HG02759 (cell line): ENCODE measurements around the gene MEPCE.
A peak's percentile ranks its signal among the peaks of the same experiment; 100 is the strongest.

Experiments used
- ATAC-seq: cut with Tn5 transposase; IDR thresholded peaks from one replicate; pipeline ENCODE4 v1.9.1; 2021; ENCODE audit warnings: mild to moderate bottlenecking, moderate library complexity; ENCODE audit not compliant: unreplicated experiment

The MEPCE gene

DNA sequence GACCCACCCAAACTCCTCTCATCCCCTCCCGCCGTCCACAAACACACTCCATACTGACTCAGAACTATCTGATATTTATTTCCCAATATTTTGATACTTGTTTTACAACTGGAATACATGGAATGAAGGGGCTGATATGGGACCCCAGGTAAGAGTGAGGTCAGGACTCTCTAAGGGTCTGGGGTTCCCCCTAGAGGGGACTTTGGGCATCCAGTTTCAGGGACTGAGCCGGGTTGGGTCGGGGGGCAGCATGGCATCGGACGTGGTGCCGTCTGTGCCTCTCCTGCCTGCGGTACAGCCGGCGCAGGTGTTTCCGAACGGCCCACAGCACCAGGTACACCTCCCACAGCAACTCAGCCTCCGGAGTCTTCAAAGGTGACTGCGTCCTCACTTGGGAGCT is 26.9 kb downstream of the MEPCE start:
- no peak for ATAC-seq

- ATAC-seq: no peak
Observed at GRCh38 chr7:100457033-100457432, 27.4 kb downstream of the MEPCE start.

- no peak for ATAC-seq
Observed at GRCh38 chr7:100464210-100464660, 34.6 kb downstream of the MEPCE start, which contains the start of gene SPACDR. SPACDR (minus strand) TSS chr7:100464260; CDS start chr7:100464025, 235 bp downstream.

GRCh38 chr7:100464791-100465190 is 35.2 kb downstream of the MEPCE start:
- ATAC-seq: no peak

DNA sequence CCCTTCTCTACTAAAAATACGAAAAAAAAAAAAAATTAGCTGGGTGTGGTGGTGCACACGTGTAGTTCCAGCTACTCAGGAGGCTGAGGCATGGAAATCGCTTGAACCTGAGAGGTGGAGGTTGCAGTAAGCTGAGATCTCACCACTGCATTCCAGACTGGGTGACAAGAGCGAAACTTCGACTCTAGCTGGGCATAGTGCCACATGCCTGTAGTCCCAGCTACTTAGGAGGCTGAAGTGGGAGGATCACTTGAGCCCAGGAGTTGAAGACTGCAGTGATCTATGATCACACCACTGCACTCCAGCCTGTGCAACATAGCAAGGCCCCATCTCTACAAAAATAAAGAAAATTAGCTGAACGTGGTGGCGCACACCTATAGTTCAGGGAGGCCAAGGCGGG is 35.7 kb downstream of the MEPCE start:
- ATAC-seq: no peak

GRCh38 chr7:100465702-100466311 is 36.2 kb downstream of the MEPCE start:
- no peak for ATAC-seq

GRCh38 chr7:100466653-100467605 is 37.3 kb downstream of the MEPCE start:
- ATAC-seq: no peak

DNA sequence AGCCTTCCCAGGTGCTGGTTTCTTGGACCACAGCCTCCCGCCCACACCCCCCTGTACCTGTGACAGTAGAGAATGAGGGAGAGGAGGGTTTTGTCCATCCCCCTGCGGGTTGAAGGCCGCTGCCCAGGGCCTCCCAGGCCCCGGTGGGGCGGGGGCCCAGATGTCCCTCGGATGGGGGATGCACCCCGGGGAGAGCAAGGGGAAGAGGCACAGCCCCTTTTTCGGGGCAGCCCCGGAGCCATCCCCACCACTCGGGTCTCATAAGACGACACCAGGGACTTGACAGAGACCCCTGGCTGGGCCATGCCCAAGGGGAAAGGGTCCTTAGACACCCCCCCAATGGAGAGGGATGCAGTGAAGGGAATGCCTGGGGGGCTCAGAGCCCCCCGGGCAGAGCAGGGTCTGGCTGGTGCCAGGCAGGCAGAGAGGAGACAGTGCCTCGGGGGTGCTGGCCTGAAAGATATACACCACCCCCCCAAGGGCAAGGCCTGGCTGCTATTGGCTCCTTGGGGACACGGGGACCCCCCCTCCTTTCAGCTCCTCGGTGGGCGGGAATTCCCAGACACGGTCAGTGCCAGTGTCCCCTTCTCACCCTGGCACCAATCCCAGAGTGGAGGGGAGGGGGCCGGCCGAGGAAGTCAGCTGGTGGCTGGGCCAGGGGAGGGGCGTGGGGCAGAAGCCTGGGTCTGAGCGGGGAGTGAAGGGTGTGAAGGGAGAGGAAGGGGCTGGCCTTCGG is 38.2 kb downstream of the MEPCE start:
- no peak for ATAC-seq

- peak; percentile 72 for ATAC-seq
Observed at GRCh38 chr7:100469227-100470044, 39.8 kb downstream of the MEPCE start.

- no peak for ATAC-seq
Observed at GRCh38 chr7:100471021-100471420, 41.4 kb downstream of the MEPCE start.

DNA sequence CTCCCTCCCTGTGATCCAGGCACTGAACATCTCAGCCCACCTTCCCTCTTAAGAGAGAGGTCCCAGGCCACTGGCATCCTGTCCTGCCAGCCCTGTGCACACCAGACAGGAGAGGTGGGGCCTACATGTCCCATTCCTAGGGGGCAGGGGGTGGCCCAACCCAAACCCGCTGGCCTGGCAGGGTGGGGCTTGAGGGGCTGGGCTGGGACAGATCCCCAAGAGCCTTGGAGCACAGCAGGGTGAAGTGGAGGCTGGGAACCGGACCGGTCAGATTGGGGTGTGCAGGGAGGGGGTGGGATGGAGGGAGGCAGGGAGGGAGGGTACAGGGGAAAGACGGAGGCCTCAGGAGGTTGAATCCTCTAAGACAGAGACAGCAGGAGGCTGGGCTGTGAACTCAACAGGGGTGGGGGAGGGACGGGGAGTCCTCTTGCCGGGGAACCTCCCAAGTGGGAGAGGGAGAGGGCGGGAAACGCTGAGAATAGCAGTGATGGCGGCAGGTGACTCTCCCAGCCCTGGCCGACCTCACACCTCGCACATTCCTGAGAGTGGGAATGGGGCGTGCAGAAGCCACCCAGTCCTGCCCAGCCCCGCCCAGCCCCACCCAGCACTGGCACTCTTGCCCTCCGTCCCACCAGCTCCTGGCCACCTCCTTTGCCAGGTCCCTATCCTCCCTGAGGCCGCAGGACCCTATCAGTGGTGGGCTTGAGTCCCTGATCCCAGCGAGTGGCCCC is 42.7 kb downstream of the MEPCE start:
- no peak for ATAC-seq

DNA sequence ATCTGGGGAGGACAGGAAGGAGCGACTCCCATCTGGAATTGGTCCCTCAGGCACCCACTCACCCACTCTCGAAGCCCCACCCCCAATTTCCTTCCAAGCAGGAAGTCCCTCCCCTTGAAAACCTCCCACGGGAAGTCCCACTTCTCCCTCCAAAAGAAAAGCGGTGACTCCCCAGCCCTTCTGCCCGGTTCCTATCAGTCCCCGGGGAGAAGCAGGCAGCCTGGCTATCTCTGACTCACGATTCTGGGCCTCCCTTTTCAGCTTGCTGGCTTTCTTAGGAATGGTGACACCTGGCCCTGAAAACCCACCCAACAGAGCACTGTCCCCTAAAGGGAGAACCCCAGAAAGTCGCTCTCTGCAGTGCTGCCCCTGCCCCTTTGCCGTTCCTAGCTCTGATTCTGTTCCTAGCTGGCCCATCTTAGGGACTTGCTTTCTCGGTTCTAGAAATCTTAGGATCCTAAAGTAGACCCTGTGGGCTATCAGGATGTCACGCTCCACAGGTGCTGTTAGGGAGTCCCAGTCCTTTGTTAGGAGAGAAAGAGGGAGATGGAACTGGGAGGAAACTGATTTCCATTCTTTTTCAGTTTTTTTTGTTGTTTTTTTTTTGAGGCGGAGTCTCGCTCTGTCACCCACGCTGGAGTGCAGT is 43.3 kb downstream of the MEPCE start:
- no peak for ATAC-seq

DNA sequence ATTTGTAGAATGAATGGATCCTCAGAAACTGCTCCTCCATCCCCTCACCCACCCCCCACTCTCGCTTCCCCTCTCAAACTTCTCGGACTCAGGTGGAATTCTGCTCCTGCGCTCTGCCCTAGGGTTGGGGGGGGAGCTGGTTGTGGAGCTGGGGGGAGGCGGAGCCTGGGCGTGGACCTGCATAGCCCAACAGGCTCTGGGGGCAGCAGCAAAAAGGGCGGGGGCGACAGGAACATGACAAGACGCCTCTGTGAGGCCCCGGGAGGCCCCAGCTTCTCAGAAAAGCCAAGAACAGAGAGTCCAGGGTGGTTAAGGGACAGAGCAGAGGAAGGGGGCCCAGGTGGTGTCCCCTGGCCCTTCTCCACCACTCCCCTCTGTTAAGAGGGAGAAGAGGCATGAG is 45.9 kb downstream of the MEPCE start:
- no peak for ATAC-seq

- ATAC-seq: no peak
Observed at GRCh38 chr7:100476101-100476780, 46.6 kb downstream of the MEPCE start.

- ATAC-seq: no peak
Observed at GRCh38 chr7:100476903-100477870, 47.6 kb downstream of the MEPCE start.

DNA sequence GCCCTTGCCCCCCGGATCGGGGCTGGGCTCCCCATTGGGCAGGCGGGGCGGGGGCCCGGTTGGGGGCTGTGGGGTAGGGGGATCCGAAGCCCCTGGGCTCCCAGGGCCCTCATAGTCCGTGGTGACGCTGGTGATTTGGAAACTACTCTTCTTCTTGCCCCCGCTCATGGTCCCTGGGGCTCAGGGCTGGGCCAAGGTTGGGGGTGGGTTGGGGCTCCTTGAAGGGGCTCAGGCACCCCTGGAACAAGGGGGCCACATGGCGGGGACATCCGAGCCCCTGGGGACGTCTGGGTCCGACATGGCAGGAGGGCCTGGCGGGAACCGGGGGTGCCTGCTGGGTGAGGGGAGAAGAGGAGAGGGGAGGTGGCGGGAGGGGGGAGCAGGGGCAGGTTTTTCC is 48.2 kb downstream of the MEPCE start:
- ATAC-seq: no peak

DNA sequence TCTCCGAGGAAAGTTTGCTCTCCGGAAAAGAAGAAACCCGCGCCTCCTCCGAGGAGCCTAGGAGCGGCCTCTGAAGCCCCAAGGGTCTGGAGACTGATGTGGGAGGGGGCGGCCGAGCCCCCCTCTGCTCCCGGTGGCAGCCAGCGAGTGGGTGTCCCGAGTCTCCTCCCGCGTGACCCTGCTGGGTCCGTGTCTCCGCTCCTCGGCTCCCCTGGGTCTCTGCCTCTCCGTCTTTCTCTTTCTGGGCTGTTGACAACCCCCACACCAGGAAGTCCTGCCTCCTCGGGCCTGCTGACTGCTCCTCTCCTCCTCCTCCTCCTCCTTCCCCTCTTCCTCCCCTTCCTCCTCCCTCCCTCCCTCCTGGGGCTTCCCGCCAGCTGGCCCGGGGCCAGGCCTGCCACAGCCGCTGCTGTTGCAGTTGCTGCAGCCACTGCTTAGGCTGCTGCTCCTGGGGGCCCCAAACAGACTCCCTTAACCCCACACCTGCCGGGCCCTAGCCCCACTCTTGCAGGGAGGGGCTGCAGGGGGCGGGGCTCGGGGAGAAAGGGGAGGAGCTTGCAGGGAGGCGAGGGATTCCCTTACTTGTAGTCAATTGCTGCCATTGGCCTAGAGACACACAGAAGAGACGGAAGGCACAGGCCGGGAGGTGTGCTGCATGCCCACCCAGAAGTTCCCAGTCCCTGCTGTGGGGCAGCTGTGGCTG is 49.5 kb downstream of the MEPCE start, which contains the start of gene TSC22D4:
TSS of gene TSC22D4 (minus strand) at position 257 of the 703 bp plus-strand sequence. CDS start 1,176 bp downstream, outside the sequence.
- peak; percentile 65 for ATAC-seq
